Naive thymus-derived CD8-positive, alpha-beta T cell (primary cell): ENCODE data around the gene CD83. TPM values are rescaled to one million over a fixed set of nuclear protein-coding genes. Genes with fewer than 3 reads are reported as not detected.
"Not testable (repeated sequence)": the region's sequence is repeated elsewhere in the genome, so short reads cannot be mapped to it uniquely, and the experiment has no call there.

Experiments
- ATAC-seq, 2 donors: fragments of 150-1000 bp; cut with Tn5 transposase in 1 of 2; sonication (Bioruptor Pico), chemical (Tn5 transposase) in 1 of 2; 1 replicate in 1 of 2; 2 replicates in 1 of 2; pipeline ENCODE4 v1.10.0; 2021; ENCODE audit warnings: mild to moderate bottlenecking in 2 of 2, moderate library complexity in 2 of 2
- POLR2A ChIA-PET: fragments of 350-600 bp; sonication (Branson Sonifier 250); formaldehyde crosslinking; loops from one replicate; lab custom pipeline; 2021; ENCODE audit warnings: antibody characterized with exemption; lab: Charles Lee
- DNase-seq, 10 donors: peaks; one replicate each; pipeline versions ENCODE4 v3.0.0 to v3.0.0-alpha.2; 2020 to 2022
- H3K27ac Mint-ChIP-seq, 10 donors: one replicate each; pipeline ENCODE4 v1.8.0; 2020 to 2022; ENCODE audit warnings: mild to moderate bottlenecking in 10 of 10, mixed read lengths in 10 of 10, moderate library complexity in 4 of 10, inconsistent platforms in 1 of 10
- H3K27me3 Mint-ChIP-seq, 5 donors: one replicate each; pipeline ENCODE4 v1.8.0; 2021 to 2022; ENCODE audit warnings: mixed read lengths in 5 of 5
- H3K36me3 Mint-ChIP-seq, 3 donors: one replicate each; pipeline ENCODE4 v1.8.0; 2020 to 2022; ENCODE audit warnings: mixed read lengths in 3 of 3, mild to moderate bottlenecking in 2 of 3, inconsistent platforms in 1 of 3
- H3K4me1 Mint-ChIP-seq, 4 donors: one replicate each; pipeline ENCODE4 v1.8.0; 2021 to 2022; ENCODE audit warnings: mixed read lengths in 4 of 4
- H3K4me3 Mint-ChIP-seq, 10 donors: one replicate each; pipeline ENCODE4 v1.8.0; 2020 to 2022; ENCODE audit warnings: mild to moderate bottlenecking in 10 of 10, mixed read lengths in 10 of 10, moderate library complexity in 6 of 10, inconsistent platforms in 1 of 10
- H3K9me3 Mint-ChIP-seq, 9 donors: one replicate each; pipeline ENCODE4 v1.8.0; 2020 to 2022; ENCODE audit warnings: mixed read lengths in 9 of 9, mild to moderate bottlenecking in 3 of 9, inconsistent platforms in 1 of 9, moderate library complexity in 1 of 9
- polyA plus RNA-seq, 3 donors: library from polyadenylated mRNA; unstranded; fragments of 300-500 nt; fragmentation: Illumina TruSeq; gene quantifications; one replicate each; pipeline ENCODE4 v1.2.3, GENCODE V29; 2021
- total RNA-seq, 8 experiments: library from RNA in 2 of 8; stranded (reverse) in 2 of 8; gene quantifications; one replicate each; pipeline ENCODE4 v1.2.3 and lab custom pipeline; 2021 to 2026

Gene CD83
- total and polyA plus RNA-seq, 5 experiments from 2014 or later = 1.6 to 10.4 (median 2.9) TPM

DNA sequence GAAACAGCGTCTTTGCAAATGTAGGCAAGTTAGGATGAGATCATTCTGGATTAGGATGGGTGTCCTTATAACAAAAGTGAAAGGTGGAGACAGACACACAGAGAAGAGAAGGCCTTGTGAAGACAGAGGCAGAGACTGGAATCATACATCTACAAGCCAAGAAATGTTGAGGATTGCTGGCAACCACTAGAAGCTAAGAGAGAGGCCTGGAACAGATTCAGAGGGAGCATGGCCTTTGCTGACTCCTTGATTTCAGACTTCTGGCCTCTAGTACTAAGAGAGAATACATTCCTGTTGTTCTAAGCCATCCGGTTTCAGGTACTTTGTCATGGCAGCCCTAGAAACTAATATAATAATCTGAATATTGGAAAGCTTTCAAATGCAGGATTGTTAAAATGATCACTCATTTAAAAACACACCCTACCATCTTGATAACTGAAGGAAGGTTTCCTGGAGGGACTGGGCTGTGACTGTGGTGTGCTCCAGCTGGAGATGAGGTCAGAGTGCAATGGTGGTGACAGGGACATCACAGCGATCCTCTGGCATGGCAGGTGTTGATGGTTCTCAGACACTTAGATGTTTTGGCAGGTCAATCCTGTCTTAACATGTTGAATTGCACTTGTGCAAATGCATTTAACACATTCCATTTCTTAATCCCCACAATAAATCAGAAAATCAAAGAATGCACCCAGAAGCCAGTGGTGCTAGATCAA is 25.1 kb downstream of the CD83 start:
- DNase-seq (no peak), ATAC-seq (no peak)
- peaks cover 2 to 8% (median 5%) of the 10 kb centered on the region in 4 donors for H3K4me1 Mint-ChIP-seq
- no peaks in the 10 kb centered on the region for H3K9me3 Mint-ChIP-seq
- H3K27me3 Mint-ChIP-seq = no peaks in the 10 kb centered on the region
- POLR2A ChIA-PET = interaction anchor here (0.6 kb wide), 1 partner anchor 27 kb away, joined by 3 read pairs; no protein-coding TSS in a partner anchor
- H3K36me3 Mint-ChIP-seq = no peaks in the 10 kb centered on the region
- no peak overlapping the region for H3K4me3 Mint-ChIP-seq
- H3K27ac Mint-ChIP-seq = peak overlapping the region in 1 of 10 donors; percentile 8

- POLR2A ChIA-PET = interaction anchor here (0.6 kb wide), 1 partner anchor 27 kb away, joined by 3 read pairs; no protein-coding TSS in a partner anchor
- Mint-ChIP-seq H3K4me3 (no peak overlapping the region), H3K4me1 (peaks cover 2 to 8% (median 5%) of the 10 kb centered on the region in 4 donors), H3K9me3 (no peaks in the 10 kb centered on the region), H3K27ac (peak overlapping the region in 1 of 10 donors; percentile 84), H3K36me3 (no peaks in the 10 kb centered on the region), H3K27me3 (no peaks in the 10 kb centered on the region)
- ATAC-seq (no peak), DNase-seq (no peak)
These were observed 25.7 kb downstream of the CD83 start for GRCh38 chr6:14143305-14143704.

DNA sequence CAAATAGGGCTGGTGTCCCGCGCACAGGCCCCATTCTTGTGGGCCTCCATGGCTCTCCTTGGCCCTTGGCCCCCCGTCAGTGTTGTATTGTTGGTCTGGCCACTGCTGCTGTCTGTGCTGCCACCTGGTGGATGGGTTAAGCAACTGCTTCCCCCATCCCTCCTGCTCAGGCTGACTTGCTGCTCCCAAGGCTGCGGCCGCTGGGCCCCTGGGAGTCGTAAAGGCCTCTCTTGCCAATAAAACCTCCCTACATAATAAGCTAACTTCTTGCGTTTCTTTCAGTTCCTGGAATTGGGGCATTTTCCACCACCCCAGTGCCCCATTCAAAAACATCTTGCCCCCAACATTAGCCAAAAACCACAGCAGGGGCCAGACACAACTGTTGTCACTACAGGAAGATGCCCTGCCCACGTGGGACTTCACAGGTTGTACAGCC is 27.1 kb downstream of the CD83 start:
- Mint-ChIP-seq H3K36me3 (no peaks in the 10 kb centered on the region), H3K27ac (peak overlapping the region in 1 of 10 donors; percentile 46), H3K4me1 (peaks cover 2 to 15% (median 5%) of the 10 kb centered on the region in 4 donors), H3K9me3 (no peaks in the 10 kb centered on the region), H3K4me3 (no peak overlapping the region), H3K27me3 (no peaks in the 10 kb centered on the region)
- DNase-seq (peak; percentile 44 to 84 (median 66)), ATAC-seq (peak; percentile 77 to 89)
- POLR2A ChIA-PET = no interaction called here

DNA sequence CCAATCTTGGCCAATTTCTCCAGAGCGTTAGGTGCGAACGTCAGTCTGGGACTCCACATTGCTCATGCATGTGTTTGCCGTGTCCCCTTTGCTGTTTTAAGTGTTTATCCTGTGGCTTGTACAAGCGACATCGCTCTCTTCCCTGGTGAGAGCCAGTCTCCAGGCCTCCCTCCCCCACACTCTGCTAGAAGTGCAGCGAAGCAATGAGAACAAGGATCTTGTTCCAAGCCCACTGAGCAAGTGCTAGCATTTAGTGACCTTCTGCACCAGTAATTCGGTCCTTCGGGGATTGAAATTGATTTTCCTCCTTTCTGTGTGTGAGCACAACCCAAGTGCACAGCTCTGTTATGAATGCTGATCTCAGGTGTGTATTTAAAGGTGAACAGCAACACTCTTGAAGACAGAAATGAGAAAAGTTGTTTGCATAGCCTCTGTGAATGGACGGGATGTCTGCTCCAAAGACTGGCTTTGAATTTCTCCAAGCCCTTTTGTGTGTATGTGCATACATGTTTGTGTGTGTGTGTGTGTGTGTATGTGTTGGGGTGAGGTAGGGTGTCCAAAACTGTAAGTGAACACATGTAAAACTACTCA is 29.0 kb downstream of the CD83 start:
- Mint-ChIP-seq H3K4me1 (peaks cover 2 to 15% (median 5%) of the 10 kb centered on the region in 4 donors), H3K9me3 (no peaks in the 10 kb centered on the region), H3K27me3 (no peaks in the 10 kb centered on the region), H3K36me3 (no peaks in the 10 kb centered on the region), H3K27ac (no peak overlapping the region), H3K4me3 (no peak overlapping the region)
- ATAC-seq (no peak), DNase-seq (no peak)
- POLR2A ChIA-PET = no interaction called here

DNA sequence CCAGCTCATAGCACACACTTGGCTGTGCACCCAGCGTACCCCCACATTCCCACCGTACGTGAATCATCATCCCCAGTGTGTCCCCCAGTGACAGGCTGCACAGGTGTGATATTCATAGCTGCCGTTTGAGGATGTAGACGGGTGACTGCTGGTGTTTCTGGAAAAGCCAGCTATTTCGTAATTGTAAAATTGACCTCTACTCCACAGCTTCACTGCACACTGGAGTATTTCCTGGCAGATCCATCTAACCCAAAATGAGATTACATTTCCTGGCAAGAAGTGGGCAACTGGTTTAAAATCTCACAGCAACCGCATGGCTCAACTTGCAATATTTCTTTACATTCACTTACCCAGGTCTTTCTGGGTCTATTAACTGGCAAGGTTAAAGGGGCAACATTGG is 30.3 kb downstream of the CD83 start:
- H3K4me1 Mint-ChIP-seq = peaks cover 2 to 15% (median 5%) of the 10 kb centered on the region in 4 donors
- H3K36me3 Mint-ChIP-seq = no peaks in the 10 kb centered on the region
- ATAC-seq = no peak

GRCh38 chr6:14148471-14148870 is 30.9 kb downstream of the CD83 start:
- Mint-ChIP-seq H3K27ac (no peak overlapping the region), H3K4me3 (no peak overlapping the region), H3K4me1 (peaks cover 2 to 15% (median 5%) of the 10 kb centered on the region in 4 donors), H3K36me3 (no peaks in the 10 kb centered on the region), H3K9me3 (no peaks in the 10 kb centered on the region), H3K27me3 (no peaks in the 10 kb centered on the region)
- ATAC-seq (no peak), DNase-seq (no peak)
- POLR2A ChIA-PET = no interaction called here

More for the DNA sequence above, 30.3 kb downstream of the CD83 start:
- DNase-seq = no peak
- Mint-ChIP-seq H3K27ac (no peak overlapping the region), H3K4me3 (no peak overlapping the region), H3K9me3 (no peaks in the 10 kb centered on the region), H3K27me3 (no peaks in the 10 kb centered on the region)
- POLR2A ChIA-PET = no interaction called here

GRCh38 chr6:14149053-14149738 is 31.6 kb downstream of the CD83 start:
- H3K27me3 Mint-ChIP-seq = no peaks in the 10 kb centered on the region

GRCh38 chr6:14149739-14150130 is 32.2 kb downstream of the CD83 start:
- Mint-ChIP-seq H3K9me3 (no peaks in the 10 kb centered on the region), H3K27me3 (peaks cover 0 to under 1% (median 0%) of the 10 kb centered on the region in 5 donors), H3K4me1 (peaks cover 0 to 10% (median 3%) of the 10 kb centered on the region in 4 donors), H3K36me3 (no peaks in the 10 kb centered on the region), H3K4me3 (no peak overlapping the region), H3K27ac (no peak overlapping the region)
- DNase-seq (no peak), ATAC-seq (no peak)
- POLR2A ChIA-PET = no interaction called here

More at GRCh38 chr6:14149053-14149738, 31.6 kb downstream of the CD83 start:
- H3K4me3 Mint-ChIP-seq = no peak overlapping the region
- POLR2A ChIA-PET = no interaction called here
- no peak overlapping the region for H3K27ac Mint-ChIP-seq
- ATAC-seq (no peak), DNase-seq (no peak)
- no peaks in the 10 kb centered on the region for H3K9me3 Mint-ChIP-seq
- H3K36me3 Mint-ChIP-seq = no peaks in the 10 kb centered on the region
- H3K4me1 Mint-ChIP-seq = peaks cover 2 to 15% (median 5%) of the 10 kb centered on the region in 4 donors

GRCh38 chr6:14151300-14151699 is 33.7 kb downstream of the CD83 start:
- H3K4me1 Mint-ChIP-seq, H3K4me3 Mint-ChIP-seq, ATAC-seq, H3K9me3 Mint-ChIP-seq, H3K27ac Mint-ChIP-seq, DNase-seq, H3K36me3 Mint-ChIP-seq, POLR2A ChIA-PET, H3K27me3 Mint-ChIP-seq: not testable (repeated sequence)

GRCh38 chr6:14151773-14152172 is 34.2 kb downstream of the CD83 start:
- POLR2A ChIA-PET = no interaction called here
- H3K27ac Mint-ChIP-seq = no peak overlapping the region
- peaks cover 0 to 7% (median 0%) of the 10 kb centered on the region in 4 donors for H3K4me1 Mint-ChIP-seq
- H3K9me3 Mint-ChIP-seq = no peaks in the 10 kb centered on the region
- H3K36me3 Mint-ChIP-seq = no peaks in the 10 kb centered on the region
- no peak for ATAC-seq
- no peak overlapping the region for H3K4me3 Mint-ChIP-seq
- peaks cover 0 to 2% (median 0%) of the 10 kb centered on the region in 5 donors for H3K27me3 Mint-ChIP-seq
- DNase-seq = no peak

DNA sequence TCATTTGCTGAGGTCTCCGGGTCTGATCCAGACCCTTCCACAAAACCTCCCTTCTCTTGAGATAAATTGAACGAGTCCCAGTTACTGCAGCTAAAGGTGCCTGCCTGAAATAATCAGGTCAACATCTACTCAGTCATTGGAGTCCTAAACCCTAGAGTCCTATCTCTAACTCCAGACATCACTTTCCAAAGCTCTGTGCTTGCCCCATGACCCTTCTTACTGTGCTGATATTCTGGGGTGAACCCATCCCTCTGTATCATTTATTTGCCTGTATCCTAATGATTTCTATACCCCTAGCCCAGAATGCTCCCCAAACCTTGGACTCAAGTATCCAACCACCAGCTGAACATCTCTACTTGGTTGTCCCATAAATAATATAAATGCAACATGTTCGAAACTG is 35.7 kb downstream of the CD83 start:
- DNase-seq (no peak), ATAC-seq (no peak)
- peaks cover 0 to 2% (median 0%) of the 10 kb centered on the region in 3 donors for H3K36me3 Mint-ChIP-seq
- POLR2A ChIA-PET = no interaction called here
- H3K4me3 Mint-ChIP-seq = no peak overlapping the region
- H3K4me1 Mint-ChIP-seq = peaks cover 0 to 7% (median 0%) of the 10 kb centered on the region in 4 donors
- H3K9me3 Mint-ChIP-seq = peaks cover 0 to 2% (median 0%) of the 10 kb centered on the region in 9 donors
- peaks cover 0 to 4% (median 0%) of the 10 kb centered on the region in 5 donors for H3K27me3 Mint-ChIP-seq
- no peak overlapping the region for H3K27ac Mint-ChIP-seq

DNA sequence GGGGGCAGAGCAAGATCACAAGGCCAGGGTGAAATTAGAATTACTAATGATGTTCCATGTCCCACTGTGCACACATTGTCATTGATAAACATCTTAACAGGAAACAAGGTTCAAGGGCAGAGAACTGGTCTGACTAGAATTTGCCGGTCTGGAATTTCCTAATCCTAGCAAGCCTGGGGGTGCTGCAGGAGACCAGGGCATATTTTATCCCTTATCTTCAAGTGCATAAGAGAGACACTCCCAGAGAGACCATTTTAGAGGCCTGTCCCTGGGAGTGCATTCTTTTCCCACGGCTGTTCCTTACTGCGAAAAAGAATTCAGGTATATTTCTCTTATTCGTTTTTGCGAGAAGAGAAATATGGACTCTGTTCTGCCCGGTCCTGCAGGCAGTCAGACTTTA is 41.5 kb downstream of the CD83 start:
- no peak overlapping the region for H3K4me3 Mint-ChIP-seq
- DNase-seq = no peak
- H3K9me3 Mint-ChIP-seq = peaks cover 0 to 21% (median 9%) of the 10 kb centered on the region in 9 donors
- peaks cover 0 to 21% (median 13%) of the 10 kb centered on the region in 3 donors for H3K36me3 Mint-ChIP-seq
- POLR2A ChIA-PET = no interaction called here
- peaks cover 0 to 9% (median 4%) of the 10 kb centered on the region in 5 donors for H3K27me3 Mint-ChIP-seq
- no peak for ATAC-seq
- no peak overlapping the region for H3K27ac Mint-ChIP-seq
- H3K4me1 Mint-ChIP-seq = peaks cover 0 to 2% (median 0%) of the 10 kb centered on the region in 4 donors
